K562 (cell line): ENCODE results near the gene C19orf44. TPM values are rescaled to one million over a fixed set of nuclear protein-coding genes. Genes with fewer than 3 reads are reported as not detected.

ENCODE experiments used
- CREB3 ChIP-seq: fragments of 450-650 bp; conservative IDR thresholded peaks from 2 replicates; pipeline ENCODE4 v1.6.1; 2016; ENCODE audit warnings: missing genetic modification characterization, low read depth, mild to moderate bottlenecking, missing compliant biosample characterization, moderate library complexity
- ELK3 ChIP-seq: fragments of 450-650 bp; formaldehyde crosslinking; IDR thresholded peaks from 2 replicates; pipeline ENCODE4 v1.4.0; 2020; ENCODE audit warnings: mild to moderate bottlenecking
- FOSL1 ChIP-seq: fragments of 200-800 bp; sonication (Bioruptor generic); conservative IDR thresholded peaks from 2 replicates; pipeline ENCODE4 v1.6.1; 2016; ENCODE audit warnings: missing genetic modification characterization, missing compliant biosample characterization
- FOXK1 ChIP-seq: sonication (generic); formaldehyde crosslinking; IDR thresholded peaks from 2 replicates; pipeline ENCODE4 v1.8.0; 2022; ENCODE audit warnings: missing genetic modification reagents, mild to moderate bottlenecking, borderline replicate concordance
- HEY1 ChIP-seq: fragments of 250-450 bp; sonication (Bioruptor Pico); IDR thresholded peaks from 2 replicates; pipeline ENCODE4 v1.5.0; 2020; ENCODE audit warnings: mild to moderate bottlenecking, moderate library complexity, borderline replicate concordance
- IRF1 ChIP-seq: sonication (generic); formaldehyde crosslinking; IDR thresholded peaks from 2 replicates; pipeline ENCODE4 v1.8.0; 2022; ENCODE audit warnings: missing genetic modification reagents, mild to moderate bottlenecking, borderline replicate concordance
- MAFK ChIP-seq: IDR thresholded peaks from 2 replicates; pipeline ENCODE4 v1.6.1; 2011; ENCODE audit warnings: low read length, improper control_type of control experiment
- MAZ ChIP-seq, 2 experiments: fragments of 450-650 bp in 1 of 2; sonication (generic) in 1 of 2; formaldehyde crosslinking; IDR thresholded peaks in 1 of 2; conservative IDR thresholded peaks in 1 of 2; 2 replicates each; pipeline versions ENCODE4 v1.4.0 to v1.5.0; 2020; ENCODE audit warnings: mild to moderate bottlenecking in 1 of 2, missing genetic modification reagents in 1 of 2
- MEF2A ChIP-seq: IDR thresholded peaks from 2 replicates; pipeline ENCODE4 v1.6.1; 2011; ENCODE audit warnings: low read depth, mild to moderate bottlenecking, low read length, moderate library complexity; ENCODE audit not compliant: control insufficient read depth
- RBM15 ChIP-seq: fragments of 200-400 bp; formaldehyde crosslinking; IDR thresholded peaks from 2 replicates; pipeline ENCODE4 v1.6.1; 2018; ENCODE audit warnings: mild to moderate bottlenecking, low read length, moderate library complexity; ENCODE audit not compliant: insufficient read depth
- RFX5 ChIP-seq: IDR thresholded peaks from 2 replicates; pipeline ENCODE4 v1.6.1; 2011; ENCODE audit warnings: low read depth, mild to moderate bottlenecking, improper control_type of control experiment, low read length
- SIN3B ChIP-seq: fragments of 450-650 bp; IDR thresholded peaks from 2 replicates; pipeline ENCODE4 v1.6.1; 2017; ENCODE audit warnings: low read depth, mild to moderate bottlenecking, moderate library complexity
- TSC22D4 ChIP-seq: fragments of 450-650 bp; IDR thresholded peaks from 2 replicates; pipeline ENCODE4 v1.6.1; 2016; ENCODE audit warnings: missing genetic modification characterization, missing biosample characterization, control low read depth
- YY1 ChIP-seq, 3 experiments: IDR thresholded peaks; 2 replicates each; pipeline ENCODE4 v1.6.1; 2011; ENCODE audit warnings: low read length in 2 of 3, mild to moderate bottlenecking in 2 of 3, moderate library complexity in 2 of 3, borderline replicate concordance in 1 of 3, control low read depth in 1 of 3, low read depth in 1 of 3; ENCODE audit not compliant: insufficient read depth in 3 of 3, insufficient replicate concordance in 2 of 3, control insufficient read depth in 1 of 3, insufficient read length in 1 of 3; ENCODE audit errors: extremely low read depth in 1 of 3
- ZBTB26 ChIP-seq: fragments of 450-650 bp; formaldehyde crosslinking; IDR thresholded peaks from 2 replicates; pipeline ENCODE4 v1.4.0; 2022; ENCODE audit warnings: missing genetic modification characterization
- ZFP1 ChIP-seq: fragments of 450-650 bp; formaldehyde crosslinking; IDR thresholded peaks from 2 replicates; pipeline ENCODE4 v1.4.0; 2020; ENCODE audit warnings: mild to moderate bottlenecking, mixed read lengths
- ZNF274 ChIP-seq: IDR thresholded peaks from 2 replicates; pipeline ENCODE4 v1.6.1; 2011; ENCODE audit warnings: low read depth, mild to moderate bottlenecking, low read length, moderate library complexity, borderline replicate concordance
- ZNF445 ChIP-seq: fragments of 250-450 bp; sonication (Bioruptor Pico); IDR thresholded peaks from 2 replicates; pipeline ENCODE4 v1.4.0; 2020; ENCODE audit warnings: low read depth, mild to moderate bottlenecking, moderate library complexity
- ZNF512 ChIP-seq: IDR thresholded peaks from 2 replicates; pipeline ENCODE4 v1.6.1; 2016; ENCODE audit warnings: missing genetic modification characterization, missing compliant biosample characterization
- ZNF695 ChIP-seq: fragments of 450-650 bp; formaldehyde crosslinking; IDR thresholded peaks from 2 replicates; pipeline ENCODE4 v1.4.0; 2020; ENCODE audit warnings: mild to moderate bottlenecking, moderate library complexity
- polyA plus RNA-seq, 8 experiments: library from polyadenylated mRNA; depleted of rRNA in 4 of 8; stranded (reverse) in 5 of 8; unstranded in 3 of 8; fragments of >200 nt; fragmentation: Nextera tagmentation in 2 of 8; fragmentation: Illumina TruSeq in 1 of 8; extraction: Ambion mirVana in 2 of 8; extraction: Trizol in 1 of 8; gene quantifications; 2 replicates each; pipeline versions ENCODE4 v1.2.1 to v1.2.3, GENCODE V29; 2011 to 2014; ENCODE audit warnings: inconsistent platforms in 1 of 8, missing spikeins in 1 of 8
- total RNA-seq, 7 experiments: library from RNA; depleted of rRNA in 6 of 7; stranded (reverse); fragments of >200 nt in 6 of 7; fragmentation: Illumina TruSeq in 2 of 7; extraction: Trizol in 2 of 7; gene quantifications; 2 replicates each; pipeline versions ENCODE4 v1.2.1 to v1.2.3, GENCODE V29; 2011 to 2021; ENCODE audit warnings: low replicate concordance in 1 of 7

Gene C19orf44
- total and polyA plus RNA-seq, 9 of the 15 experiments (the other 6 are each of a cell fraction or from before 2014, with no cell fraction given), result 0.41 to 7.7 (median 3.5) TPM

- 0 out of 2 replicates have a peak, but pooled peaks have one; percentile 9 for TF ChIP-seq SIN3B
- 0 out of 2 replicates have a peak, but pooled peaks have one; percentile 12 for TF ChIP-seq FOXK1 (CRISPR knock-in tag)
- no peak for TF ChIP-seq IRF1 (CRISPR knock-in tag)
- TF ChIP-seq FOSL1 (tag), result no peak
- TF ChIP-seq HEY1 (CRISPR knock-in tag), result no peak
- no peak for TF ChIP-seq TSC22D4 (tag)
- no peak for TF ChIP-seq ZBTB26 (CRISPR knock-in tag)
- TF ChIP-seq ZFP1 (CRISPR knock-in tag), result no peak
- TF ChIP-seq YY1 (IDR thresholded peaks at IDR 0.05; ENCODE audit: borderline replicate concordance in 1 of 3, control insufficient read depth in 1 of 3, extremely low read depth in 1 of 3, insufficient read depth in 3 of 3, insufficient read length in 1 of 3, insufficient replicate concordance in 2 of 3, low read depth in 1 of 3, low read length in 2 of 3), result no peak
- TF ChIP-seq RFX5, result no peak
- TF ChIP-seq ZNF445 (CRISPR knock-in tag), result no peak
- no peak for TF ChIP-seq MAZ (CRISPR knock-in tag; conservative IDR thresholded peaks at IDR 0.05 in 1 of 2, IDR thresholded peaks at IDR 0.05 in 1 of 2)
- no peak for TF ChIP-seq CREB3
- no peak for TF ChIP-seq ELK3
- TF ChIP-seq ZNF695 (CRISPR knock-in tag), result no peak
- no peak for TF ChIP-seq MAFK
- TF ChIP-seq RBM15, result no peak
- peak; percentile 26; the same call in 1 of the 2 replicates for TF ChIP-seq MEF2A
- no peak for TF ChIP-seq ZNF274
- TF ChIP-seq ZNF512 (tag), result no peak
Measured at GRCh38 chr19:16496613-16496983, 404 bp downstream of the C19orf44 start (continued).
